Mucosa of rectum (tissue), 2 donors: ENCODE data around the gene ZGLP1.

Experiments
- H3K27ac ChIP-seq, 2 donors: one replicate each; pipeline ENCODE4 v1.7.0; 2013; ENCODE audit warnings: inconsistent platforms in 2 of 2, low read depth in 2 of 2, low read length in 2 of 2
- H3K27me3 ChIP-seq, 2 donors: one replicate each; pipeline ENCODE4 v1.7.0; 2013; ENCODE audit warnings: low read length in 2 of 2; ENCODE audit not compliant: control insufficient read depth in 2 of 2, insufficient read depth in 2 of 2
- H3K36me3 ChIP-seq, 2 donors: one replicate each; pipeline ENCODE4 v1.7.0; 2013; ENCODE audit warnings: low read length in 2 of 2; ENCODE audit not compliant: control insufficient read depth in 2 of 2, insufficient read depth in 2 of 2
- H3K4me1 ChIP-seq, 2 donors: one replicate each; pipeline ENCODE4 v1.7.0; 2013; ENCODE audit warnings: low read length in 2 of 2, mild to moderate bottlenecking in 1 of 2; ENCODE audit not compliant: control insufficient read depth in 2 of 2, insufficient read depth in 2 of 2
- H3K4me3 ChIP-seq, 2 donors: one replicate each; pipeline ENCODE4 v1.7.0; 2013; ENCODE audit warnings: low read length in 2 of 2
- H3K9ac ChIP-seq, 2 donors: one replicate each; pipeline ENCODE4 v1.7.0; 2013; ENCODE audit warnings: low read length in 2 of 2, low read depth in 1 of 2, mild to moderate bottlenecking in 1 of 2
- H3K9me3 ChIP-seq, 2 donors: one replicate each; pipeline ENCODE4 v1.7.0; 2013; ENCODE audit warnings: low read length in 2 of 2; ENCODE audit not compliant: control insufficient read depth in 2 of 2
- donor health status: healthy.
- donor health status: Normal muscosa, but diverticular disease.

Gene ZGLP1

DNA sequence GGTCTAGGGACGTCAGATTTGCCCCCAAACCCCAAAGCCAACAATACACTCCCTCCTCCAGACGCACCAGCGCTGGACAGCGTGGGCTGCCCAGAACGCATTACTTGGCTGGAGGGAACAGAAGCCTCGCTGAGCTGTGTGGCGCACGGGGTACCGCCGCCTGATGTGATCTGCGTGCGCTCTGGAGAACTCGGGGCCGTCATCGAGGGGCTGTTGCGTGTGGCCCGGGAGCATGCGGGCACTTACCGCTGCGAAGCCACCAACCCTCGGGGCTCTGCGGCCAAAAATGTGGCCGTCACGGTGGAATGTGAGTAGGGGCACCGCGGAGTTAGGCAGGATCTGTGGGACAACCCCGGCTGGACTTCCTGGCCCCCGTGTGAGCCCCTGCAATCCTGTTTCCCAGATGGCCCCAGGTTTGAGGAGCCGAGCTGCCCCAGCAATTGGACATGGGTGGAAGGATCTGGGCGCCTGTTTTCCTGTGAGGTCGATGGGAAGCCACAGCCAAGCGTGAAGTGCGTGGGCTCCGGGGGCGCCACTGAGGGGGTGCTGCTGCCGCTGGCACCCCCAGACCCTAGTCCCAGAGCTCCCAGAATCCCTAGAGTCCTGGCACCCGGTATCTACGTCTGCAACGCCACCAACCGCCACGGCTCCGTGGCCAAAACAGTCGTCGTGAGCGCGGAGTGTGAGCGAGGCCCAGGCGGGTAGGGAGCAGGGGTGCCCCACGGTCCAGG, 15.8 kb downstream of the ZGLP1 start:
- H3K27ac ChIP-seq = no peak overlapping the region
- peaks cover 60 to 62% of the 10 kb centered on the region in 2 donors for H3K27me3 ChIP-seq
- H3K4me3 ChIP-seq = no peak overlapping the region
- peaks cover 33 to 45% of the 10 kb centered on the region in 2 donors for H3K4me1 ChIP-seq
- no peak overlapping the region for H3K9ac ChIP-seq
- no peaks in the 10 kb centered on the region for H3K36me3 ChIP-seq
- H3K9me3 ChIP-seq = no peaks in the 10 kb centered on the region

DNA sequence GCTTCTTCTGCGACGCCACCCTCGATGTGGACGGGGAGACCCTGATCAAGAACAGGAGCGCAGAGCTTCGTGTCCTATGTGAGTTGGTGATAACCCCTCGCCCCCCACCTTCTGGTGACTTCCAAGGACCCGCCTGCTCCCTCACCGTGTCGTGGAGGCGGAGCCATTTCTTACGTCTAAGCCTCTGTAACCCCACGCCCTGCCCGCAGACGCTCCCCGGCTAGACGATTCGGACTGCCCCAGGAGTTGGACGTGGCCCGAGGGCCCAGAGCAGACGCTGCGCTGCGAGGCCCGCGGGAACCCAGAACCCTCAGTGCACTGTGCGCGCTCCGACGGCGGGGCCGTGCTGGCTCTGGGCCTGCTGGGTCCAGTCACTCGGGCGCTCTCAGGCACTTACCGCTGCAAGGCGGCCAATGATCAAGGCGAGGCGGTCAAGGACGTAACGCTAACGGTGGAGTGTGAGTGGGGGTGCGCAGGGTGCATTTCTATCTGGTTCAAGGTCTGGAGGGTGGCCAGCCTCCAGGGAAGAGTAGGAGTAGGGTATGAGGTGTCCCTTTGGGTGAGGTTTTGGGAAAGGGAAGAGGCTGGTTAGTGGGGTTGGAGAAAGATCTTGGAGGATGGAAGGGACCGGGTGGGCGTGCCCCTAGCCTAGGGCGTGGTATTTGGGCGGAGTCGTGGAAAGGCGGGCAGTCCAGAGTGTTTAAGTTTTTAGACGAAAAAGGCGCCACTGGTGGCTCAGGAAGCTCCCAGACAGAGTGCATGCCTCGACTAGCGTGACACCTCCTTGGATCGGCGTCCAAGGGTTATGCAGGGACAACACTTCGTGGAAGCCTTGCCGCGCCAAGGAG, 16.6 kb downstream of the ZGLP1 start:
- Histone ChIP-seq H3K27me3 (peaks cover 64 to 66% of the 10 kb centered on the region in 2 donors), H3K9ac (no peak overlapping the region), H3K36me3 (no peaks in the 10 kb centered on the region), H3K27ac (no peak overlapping the region), H3K9me3 (no peaks in the 10 kb centered on the region), H3K4me1 (peaks cover 37 to 46% of the 10 kb centered on the region in 2 donors), H3K4me3 (peak overlapping the region; percentile 51 to 65)

DNA sequence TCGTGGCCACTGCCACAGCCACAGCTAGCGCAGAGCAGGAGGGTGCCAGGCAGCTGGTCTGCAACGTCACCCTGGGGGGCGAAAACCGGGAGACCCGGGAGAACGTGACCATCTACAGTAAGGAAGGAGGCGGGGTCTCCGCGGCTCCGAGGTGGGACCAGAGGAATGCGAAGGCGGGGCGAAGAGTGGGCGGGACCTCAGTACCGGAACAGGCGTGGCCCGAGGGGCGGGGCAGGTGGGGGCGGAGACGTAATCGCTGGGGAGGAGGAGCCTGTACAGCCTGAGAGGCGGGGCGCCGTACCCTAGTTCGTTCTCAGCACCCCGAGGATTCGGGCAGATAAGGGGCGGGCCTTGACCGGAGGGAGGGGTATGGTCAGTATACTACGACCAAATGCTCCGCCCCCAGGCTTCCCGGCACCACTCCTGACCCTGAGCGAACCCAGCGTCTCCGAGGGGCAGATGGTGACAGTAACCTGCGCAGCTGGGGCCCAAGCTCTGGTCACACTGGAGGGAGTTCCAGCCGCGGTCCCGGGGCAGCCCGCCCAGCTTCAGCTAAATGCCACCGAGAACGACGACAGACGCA, 17.3 kb downstream of the ZGLP1 start:
- Histone ChIP-seq H3K9me3 (no peaks in the 10 kb centered on the region), H3K36me3 (no peaks in the 10 kb centered on the region), H3K4me1 (peaks cover 42 to 51% of the 10 kb centered on the region in 2 donors), H3K27ac (no peak overlapping the region), H3K27me3 (peaks cover 71 to 73% of the 10 kb centered on the region in 2 donors), H3K4me3 (peak overlapping the region; percentile 51 to 65), H3K9ac (peak overlapping the region in 1 of 2 donors; percentile 18)

DNA sequence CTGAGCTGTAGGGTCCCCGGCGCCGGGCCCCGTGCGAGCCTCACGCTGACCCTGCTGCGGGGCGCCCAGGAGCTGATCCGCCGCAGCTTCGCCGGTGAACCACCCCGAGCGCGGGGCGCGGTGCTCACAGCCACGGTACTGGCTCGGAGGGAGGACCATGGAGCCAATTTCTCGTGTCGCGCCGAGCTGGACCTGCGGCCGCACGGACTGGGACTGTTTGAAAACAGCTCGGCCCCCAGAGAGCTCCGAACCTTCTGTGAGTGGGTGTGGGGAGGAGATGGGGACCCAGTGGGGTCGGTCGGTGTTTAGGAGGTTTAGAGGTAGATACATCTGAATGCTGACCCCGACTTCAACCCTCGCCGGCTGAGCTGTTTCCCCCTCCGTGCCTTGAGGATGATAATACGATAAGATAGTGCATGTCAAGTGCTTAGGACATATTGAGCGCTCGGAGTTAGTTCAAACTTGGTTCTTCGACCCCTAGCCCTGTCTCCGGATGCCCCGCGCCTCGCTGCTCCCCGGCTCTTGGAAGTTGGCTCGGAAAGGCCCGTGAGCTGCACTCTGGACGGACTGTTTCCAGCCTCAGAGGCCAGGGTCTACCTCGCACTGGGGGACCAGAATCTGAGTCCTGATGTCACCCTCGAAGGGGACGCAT, 17.9 kb downstream of the ZGLP1 start:
- Histone ChIP-seq H3K9me3 (no peaks in the 10 kb centered on the region), H3K27me3 (peaks cover 71 to 73% of the 10 kb centered on the region in 2 donors), H3K4me3 (peak overlapping the region; percentile 51 to 65), H3K9ac (peak overlapping the region in 1 of 2 donors; percentile 18), H3K27ac (no peak overlapping the region), H3K4me1 (peaks cover 45 to 52% of the 10 kb centered on the region in 2 donors), H3K36me3 (no peaks in the 10 kb centered on the region)

DNA sequence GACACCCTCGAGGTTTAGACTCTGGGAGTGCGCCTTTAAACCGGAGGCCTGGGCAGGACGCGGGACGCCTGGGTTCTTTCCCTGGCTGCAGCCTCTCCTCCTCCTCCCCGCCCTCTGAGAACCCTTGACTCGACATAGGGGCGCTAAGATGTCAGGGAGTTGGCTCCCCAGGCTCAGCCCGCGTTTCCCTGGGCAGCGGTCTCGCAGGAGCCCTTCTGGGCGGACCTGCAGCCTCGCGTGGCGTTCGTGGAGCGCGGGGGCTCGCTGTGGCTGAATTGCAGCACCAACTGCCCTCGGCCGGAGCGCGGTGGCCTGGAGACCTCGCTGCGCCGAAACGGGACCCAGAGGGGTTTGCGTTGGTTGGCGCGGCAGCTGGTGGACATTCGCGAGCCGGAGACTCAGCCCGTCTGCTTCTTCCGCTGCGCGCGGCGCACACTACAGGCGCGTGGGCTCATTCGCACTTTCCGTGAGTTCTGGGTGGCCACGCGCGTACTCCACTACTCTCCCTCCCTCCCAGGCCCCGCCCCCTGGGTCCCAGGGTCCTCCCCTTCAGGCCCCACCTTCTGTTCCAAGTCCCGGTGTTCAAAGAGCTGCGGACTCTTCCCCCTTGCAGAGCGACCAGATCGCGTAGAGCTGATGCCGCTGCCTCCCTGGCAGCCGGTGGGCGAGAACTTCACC, 18.6 kb downstream of the ZGLP1 start:
- H3K9me3 ChIP-seq = no peaks in the 10 kb centered on the region
- peaks cover 0 to under 1% of the 10 kb centered on the region in 2 donors for H3K36me3 ChIP-seq
- peaks cover 67 to 73% of the 10 kb centered on the region in 2 donors for H3K27me3 ChIP-seq
- H3K9ac ChIP-seq = peak overlapping the region in 1 of 2 donors; percentile 11
- no peak overlapping the region for H3K27ac ChIP-seq
- H3K4me1 ChIP-seq = peaks cover 43 to 53% of the 10 kb centered on the region in 2 donors
- H3K4me3 ChIP-seq = peak overlapping the region; percentile 51 to 65

DNA sequence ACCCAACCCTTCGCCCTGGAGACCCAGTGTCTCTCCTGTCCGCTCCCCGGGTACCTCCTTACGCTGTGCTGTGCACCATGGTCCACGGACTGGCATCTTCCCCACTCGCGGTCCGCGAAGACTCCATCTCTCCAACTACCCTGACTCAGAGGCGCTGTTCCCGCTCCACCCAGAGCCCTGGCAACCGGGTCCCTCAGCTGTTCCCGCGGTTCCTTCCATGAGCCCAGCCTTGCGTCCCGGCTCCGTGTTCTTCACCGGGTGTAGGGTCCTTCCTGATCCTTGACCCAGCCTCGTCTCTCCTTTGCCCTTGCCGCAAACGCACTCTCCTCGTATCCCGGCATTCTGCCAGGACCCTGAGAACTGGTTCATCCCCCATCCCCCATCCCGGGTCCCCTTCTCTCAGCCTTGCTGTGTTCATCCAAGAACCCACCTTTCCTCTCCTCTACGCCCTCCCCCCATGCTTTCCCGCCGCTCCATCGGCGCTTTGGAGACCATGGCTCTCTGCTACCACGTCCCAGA, 19.2 kb downstream of the ZGLP1 start:
- Histone ChIP-seq H3K27ac (no peak overlapping the region), H3K9me3 (no peaks in the 10 kb centered on the region), H3K27me3 (peaks cover 62 to 73% of the 10 kb centered on the region in 2 donors), H3K4me1 (peaks cover 41 to 50% of the 10 kb centered on the region in 2 donors), H3K4me3 (peak overlapping the region in 1 of 2 donors; percentile 65), H3K9ac (no peak overlapping the region), H3K36me3 (peaks cover 0 to 7% of the 10 kb centered on the region in 2 donors)

DNA sequence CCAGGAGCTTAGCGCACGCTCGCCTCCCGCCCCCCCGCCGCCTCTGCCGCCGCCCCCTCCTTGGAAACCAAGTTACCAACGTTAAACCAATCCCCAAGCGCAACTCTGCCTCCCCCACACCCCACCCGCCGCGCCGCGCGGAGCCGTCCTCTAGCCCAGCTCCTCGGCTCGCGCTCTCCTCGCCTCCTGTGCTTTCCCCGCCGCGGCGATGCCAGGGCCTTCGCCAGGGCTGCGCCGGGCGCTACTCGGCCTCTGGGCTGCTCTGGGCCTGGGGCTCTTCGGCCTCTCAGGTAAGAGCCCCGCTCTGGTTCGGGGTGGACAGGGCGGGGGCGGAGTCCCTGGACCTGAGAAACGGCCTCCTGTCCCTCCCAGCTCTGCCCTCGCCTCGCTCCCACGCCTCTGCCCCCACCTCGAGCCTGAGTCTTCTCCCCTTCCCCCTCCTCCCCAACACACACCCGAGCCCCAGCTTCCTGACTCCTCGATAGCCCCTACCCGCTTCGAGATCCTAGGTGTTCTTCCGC, 19.7 kb downstream of the ZGLP1 start, which contains the start of gene ICAM5:
Gene ICAM5 (plus strand): TSS at position 117 of the 521 bp plus-strand sequence. CDS start 92 bp downstream, at position 209.
- peaks cover 0 to 12% of the 10 kb centered on the region in 2 donors for H3K36me3 ChIP-seq
- no peak within 1 kb of the TSS for H3K27ac ChIP-seq
- no peaks in the 10 kb centered on the region for H3K9me3 ChIP-seq
- peaks cover 41 to 44% of the 10 kb centered on the region in 2 donors for H3K4me1 ChIP-seq
- H3K4me3 ChIP-seq = peak within 1 kb of the TSS; percentile 38 to 65
- H3K9ac ChIP-seq = peak within 1 kb of the TSS in 1 of 2 donors; percentile 11
- H3K27me3 ChIP-seq = peaks cover 59 to 71% of the 10 kb centered on the region in 2 donors

DNA sequence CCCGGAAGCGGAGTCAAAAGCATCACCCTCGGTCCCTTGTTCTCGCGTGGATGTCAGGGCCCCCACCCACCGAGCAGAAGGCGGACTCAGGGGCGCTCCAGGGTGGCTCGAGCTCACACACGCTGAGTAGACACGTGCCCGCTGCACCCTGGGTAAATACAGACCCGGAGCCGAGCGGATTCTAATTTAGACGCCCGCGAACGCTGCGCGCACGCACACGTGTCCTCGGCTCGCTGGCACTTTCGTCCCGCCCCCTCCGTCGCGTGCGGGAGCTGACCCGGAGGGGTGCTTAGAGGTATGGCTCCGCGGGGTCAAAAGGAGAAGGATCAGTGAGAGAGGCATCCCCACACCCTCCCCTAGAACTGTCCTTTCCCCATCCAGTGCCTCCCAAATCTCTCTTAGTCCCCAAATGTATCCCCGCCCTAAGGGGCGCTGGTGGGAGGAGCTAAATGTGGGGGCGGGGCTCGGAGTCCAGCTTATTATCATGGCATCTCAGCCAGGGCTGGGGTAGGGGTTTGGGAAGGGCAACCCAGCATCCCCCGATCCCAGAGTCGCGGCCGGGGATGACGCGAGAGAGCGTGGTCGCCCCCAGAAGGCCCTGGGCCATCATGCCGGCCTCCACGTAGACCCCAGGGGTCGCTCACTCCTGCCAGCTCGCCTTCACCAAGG, 20.3 kb downstream of the ZGLP1 start:
- peaks cover 54 to 65% of the 10 kb centered on the region in 2 donors for H3K27me3 ChIP-seq
- no peaks in the 10 kb centered on the region for H3K9me3 ChIP-seq
- H3K4me3 ChIP-seq = peak overlapping the region; percentile 38 to 62
- H3K27ac ChIP-seq = no peak overlapping the region
- peaks cover 41 to 44% of the 10 kb centered on the region in 2 donors for H3K4me1 ChIP-seq
- peak overlapping the region in 1 of 2 donors; percentile 10 for H3K9ac ChIP-seq
- H3K36me3 ChIP-seq = peaks cover 0 to 14% of the 10 kb centered on the region in 2 donors
